ENCODE data around the gene FAM174C. TPM values are rescaled to one million over a fixed set of nuclear protein-coding genes. Genes with fewer than 3 reads are reported as not detected.

The FAM174C gene
- polyA plus RNA-seq, 1 of the 3 experiments (the other 2 are of a cell fraction): 78.0 TPM

DNA sequence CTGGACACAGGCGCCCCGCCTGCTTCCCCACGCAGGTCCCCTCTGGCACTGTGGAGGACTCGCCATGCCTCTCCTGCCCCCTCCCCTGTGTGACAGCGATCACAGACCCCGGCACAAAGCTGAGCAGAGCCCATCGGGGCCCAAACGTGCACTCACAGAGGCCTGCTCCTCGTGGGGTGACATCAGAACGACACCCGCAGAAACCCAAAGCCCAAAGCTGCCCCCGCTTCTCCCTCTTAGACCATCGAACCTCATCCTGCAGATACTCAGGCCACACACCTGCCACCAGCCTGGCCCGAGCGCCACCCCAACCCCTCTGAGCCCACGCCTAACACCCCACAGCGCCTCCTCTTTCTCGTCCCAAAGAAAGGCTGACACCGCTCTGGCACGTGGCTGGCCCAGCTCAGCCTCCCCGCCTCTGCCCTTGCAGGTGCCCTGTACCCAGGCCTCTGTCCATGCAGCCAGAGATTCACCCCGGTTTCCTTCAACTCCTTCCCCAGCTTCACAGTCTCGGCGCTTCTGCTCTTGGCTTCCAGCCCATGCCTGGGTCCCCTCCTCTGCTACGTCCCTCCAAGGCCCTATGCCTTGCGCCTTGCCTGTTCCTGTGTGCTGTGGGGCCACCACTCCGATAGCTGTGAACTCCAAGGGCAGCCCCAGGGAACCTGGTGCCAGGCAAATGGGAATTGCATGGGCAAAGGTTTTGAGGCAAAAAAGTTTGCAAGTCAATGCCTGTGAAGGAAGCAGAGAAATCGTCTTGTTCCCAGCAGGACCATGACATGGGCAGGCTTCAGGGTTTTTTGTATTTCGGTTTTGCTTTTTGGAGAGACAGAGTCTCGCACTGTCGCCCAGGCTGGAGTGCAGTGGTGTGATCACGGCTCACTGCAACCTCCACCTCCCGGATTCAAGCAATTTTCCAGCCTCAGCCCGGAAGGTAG, 36.7 kb upstream of the FAM174C start:
- peaks cover 12 to 34% of the 10 kb centered on the region in 2 experiments; a peak in 2 of 4 replicates for H3K4me1 ChIP-seq (ENCODE audit: control insufficient read depth in 1 of 2, insufficient read depth in 2 of 2, low read depth in 1 of 2, low read length in 1 of 2)

More for the DNA sequence above, 36.7 kb upstream of the FAM174C start:
- peaks cover 31% of the 10 kb centered on the region for H3F3A ChIP-seq (replicated peaks; ENCODE audit: insufficient read depth)
- POLR2A ChIA-PET: interaction anchor here (0.7 to 4.3 kb wide), 2 partner anchors 18 to 31 kb away, joined by 3 to 49 read pairs; partner anchors contain the start of gene CIRBP
- peaks cover 39% of the 10 kb centered on the region for H3K79me2 ChIP-seq (ENCODE audit: insufficient read depth)
- H3K9ac ChIP-seq: no peak overlapping the region
- H3K27me3 ChIP-seq (ENCODE audit: insufficient read depth): no peaks in the 10 kb centered on the region
- peaks cover 13% of the 10 kb centered on the region; the same call in 1 of the 2 replicates for H4K20me1 ChIP-seq (ENCODE audit: insufficient read depth)
- H3K9me3 ChIP-seq: no peaks in the 10 kb centered on the region
- H3K36me3 ChIP-seq (replicated peaks in 1 of 2; ENCODE audit: control insufficient read depth in 1 of 2, insufficient read depth in 2 of 2, low read length in 1 of 2): peaks cover 0 to 19% of the 10 kb centered on the region in 2 experiments
- peak overlapping the region in 1 of 2 experiments; percentile 88; a peak in 2 of 4 replicates for H3K27ac ChIP-seq (ENCODE audit: low read depth in 2 of 2, low read length in 1 of 2)
- H2AFZ ChIP-seq (ENCODE audit: low read depth): no peak overlapping the region
- H3K4me3 ChIP-seq (ENCODE audit: low read depth in 2 of 2, low read length in 1 of 2): peak overlapping the region in 1 of 2 experiments; percentile 87; a peak in 3 of 4 replicates
- 83% methylated on average over 32 of the region's 34 CpGs for whole genome bisulfite sequencing (ENCODE audit: low lambda C conversion rate)
- H3K4me2 ChIP-seq: peak overlapping the region; percentile 86
- H3K9me2 ChIP-seq: no peaks in the 10 kb centered on the region
- CTCF ChIA-PET: interaction anchor here (0.9 to 9.7 kb wide), 6 partner anchors 17 to 126 kb away, joined by 3 to 594 read pairs (median 7); partner anchors contain the start of gene CIRBP
- no peak for DNase-seq
- no peak for TF ChIP-seq PBX3 (IDR thresholded peaks at IDR 0.05)
- TF ChIP-seq MAX (IDR thresholded peaks at IDR 0.05; ENCODE audit: low read depth): no peak
- no peak for TF ChIP-seq USF1 (IDR thresholded peaks at IDR 0.05; ENCODE audit: borderline replicate concordance, low read depth)
- no peak for TF ChIP-seq MEF2A (IDR thresholded peaks at IDR 0.05; ENCODE audit: borderline replicate concordance, low read depth)
- TF ChIP-seq MXI1 (IDR thresholded peaks at IDR 0.05; ENCODE audit: low read depth, low read length): no peak
- TF ChIP-seq TEAD4 (IDR thresholded peaks at IDR 0.05; ENCODE audit: borderline replicate concordance, insufficient read depth): no peak
- no peak for TF ChIP-seq USF2 (IDR thresholded peaks at IDR 0.05; ENCODE audit: borderline replicate concordance, low read depth, low read length)
- TF ChIP-seq ZBTB33 (IDR thresholded peaks at IDR 0.05; ENCODE audit: borderline replicate concordance, low read depth): no peak

Data from SK-N-SH (cell line).